PC-3 (cell line): Measurements from ENCODE around the gene HNRNPA2B1. TPM values are rescaled to one million over a fixed set of nuclear protein-coding genes. Genes with fewer than 3 reads are reported as not detected.
A peak's percentile ranks its signal among the peaks of the same experiment; 100 is the strongest.

Experiments used
- ATAC-seq: fragments of 200-7000 bp; cut with Tn5 transposase; 2 replicates; pipeline ENCODE4 v1.9.1; 2020; ENCODE audit warnings: mild to moderate bottlenecking, moderate library complexity
- BruUV-seq: library from RNA; stranded (reverse); fragments of 400-500 nt; replicated peaks from 2 replicates; lab custom pipeline; 2021; lab: Mats Ljungman, UMichigan
- CTCF ChIA-PET: fragments of 300-600 bp; sonication (Branson Sonifier 250); formaldehyde crosslinking; loops from one replicate; lab custom pipeline; 2022; ENCODE audit warnings: antibody characterized with exemption; lab: Charles Lee
- POLR2A ChIA-PET: fragments of 300-600 bp; sonication (Branson Sonifier 250); formaldehyde crosslinking; loops from one replicate; lab custom pipeline; 2022; ENCODE audit warnings: antibody characterized with exemption; ENCODE audit not compliant: unreplicated experiment; lab: Charles Lee
- DNase-seq: peaks from one replicate; pipeline ENCODE4 v3.0.0-alpha.2; 2015
- H2AFZ ChIP-seq: fragments of 300-600 bp; sonication (generic); 2 replicates; pipeline ENCODE4 v1.6.0; 2016; ENCODE audit warnings: antibody characterized with exemption, low read length
- H3F3A ChIP-seq: fragments of 300-600 bp; sonication (generic); one replicate; pipeline ENCODE4 v1.6.0; 2017; ENCODE audit warnings: antibody characterized with exemption, low read length, control low read depth, mild to moderate bottlenecking; ENCODE audit not compliant: unreplicated experiment
- H3K27ac ChIP-seq: fragments of 300-600 bp; sonication (generic); 2 replicates; pipeline ENCODE4 v1.5.1; 2016; ENCODE audit warnings: mild to moderate bottlenecking, low read length
- H3K27me3 ChIP-seq: fragments of 300-600 bp; sonication (generic); 2 replicates; pipeline ENCODE4 v1.6.1; 2016; ENCODE audit warnings: low read length, mixed read lengths
- H3K36me3 ChIP-seq: fragments of 300-600 bp; sonication (generic); 2 replicates; pipeline ENCODE4 v1.6.1; 2016; ENCODE audit warnings: low read depth, mixed run types, low read length, mixed read lengths
- H3K4me1 ChIP-seq: fragments of 300-600 bp; sonication (generic); 2 replicates; pipeline ENCODE4 v1.5.1; 2016; ENCODE audit warnings: low read length; ENCODE audit not compliant: insufficient read depth
- H3K4me2 ChIP-seq: fragments of 300-600 bp; sonication (generic); 2 replicates; pipeline ENCODE4 v1.6.0; 2016; ENCODE audit warnings: low read length
- H3K4me3 ChIP-seq: fragments of 300-600 bp; sonication (generic); 2 replicates; pipeline ENCODE4 v1.5.1; 2016; ENCODE audit warnings: mild to moderate bottlenecking, low read length, mixed read lengths
- H3K79me2 ChIP-seq: fragments of 300-600 bp; sonication (generic); 2 replicates; pipeline ENCODE4 v1.6.1; 2017; ENCODE audit warnings: low read length, mixed read lengths
- H3K9ac ChIP-seq: fragments of 300-600 bp; sonication (generic); 2 replicates; pipeline ENCODE4 v1.6.0; 2016; ENCODE audit warnings: mild to moderate bottlenecking, low read length
- H3K9me2 ChIP-seq: fragments of 300-600 bp; sonication (generic); replicated peaks from 2 replicates; pipeline ENCODE4 v1.6.1; 2016; ENCODE audit warnings: mixed run types, low read length, mixed read lengths
- H3K9me3 ChIP-seq: fragments of 300-600 bp; sonication (generic); 2 replicates; pipeline ENCODE4 v1.6.1; 2016; ENCODE audit warnings: low read length, mixed read lengths
- H4K20me1 ChIP-seq: fragments of 300-600 bp; sonication (generic); 2 replicates; pipeline ENCODE4 v1.6.1; 2016; ENCODE audit warnings: low read length, mixed read lengths
- EZH2 ChIP-seq: fragments of 300-600 bp; sonication (generic); IDR thresholded peaks from one replicate; pipeline ENCODE4 v1.6.1; 2017; ENCODE audit warnings: antibody characterized with exemption, mild to moderate bottlenecking, low read length; ENCODE audit not compliant: unreplicated experiment
- EZH2phosphoT487 ChIP-seq: fragments of 300-600 bp; sonication (generic); IDR thresholded peaks from 2 replicates; pipeline ENCODE4 v1.6.1; 2018; ENCODE audit warnings: mild to moderate bottlenecking, antibody characterized with exemption, low read length, borderline replicate concordance
- intact Hi-C: fragments of 100-400 bp; cut with micrococcal nuclease; formaldehyde crosslinking; loops from 2 replicates; pipeline ENCODE4 v1.9.0; 2023
- total RNA-seq: library from RNA; depleted of rRNA; stranded (reverse); fragments of >200 nt; gene quantifications from 2 replicates; pipeline ENCODE4 v1.2.3, GENCODE V29; 2014
- TF ChIP-seq, protein P1 (sequence below): fragments of 300-600 bp; sonication (generic); conservative IDR thresholded peaks from 2 replicates; pipeline ENCODE4 v1.5.1; 2017; ENCODE audit warnings: antibody characterized with exemption, low read depth, mild to moderate bottlenecking, low read length

The HNRNPA2B1 gene
- total RNA-seq, 1 experiment from 2014 or later, result 304 TPM

- H3K27ac ChIP-seq, result peak overlapping the region; percentile 96
- no peaks in the 10 kb centered on the region for H3K9me3 ChIP-seq
- no peaks in the 10 kb centered on the region for H3K27me3 ChIP-seq
- H4K20me1 ChIP-seq, result no peaks in the 10 kb centered on the region
- ATAC-seq (peak; percentile 11), DNase-seq (peak; percentile 74)
- H3K9ac ChIP-seq, result peak overlapping the region; percentile 78
- H3K4me2 ChIP-seq, result peak overlapping the region; percentile 96
- POLR2A ChIA-PET, result no interaction called here
- no peak for TF ChIP-seq EZH2
- TF ChIP-seq EZH2phosphoT487, result no peak
- TF ChIP-seq, protein P1, sequence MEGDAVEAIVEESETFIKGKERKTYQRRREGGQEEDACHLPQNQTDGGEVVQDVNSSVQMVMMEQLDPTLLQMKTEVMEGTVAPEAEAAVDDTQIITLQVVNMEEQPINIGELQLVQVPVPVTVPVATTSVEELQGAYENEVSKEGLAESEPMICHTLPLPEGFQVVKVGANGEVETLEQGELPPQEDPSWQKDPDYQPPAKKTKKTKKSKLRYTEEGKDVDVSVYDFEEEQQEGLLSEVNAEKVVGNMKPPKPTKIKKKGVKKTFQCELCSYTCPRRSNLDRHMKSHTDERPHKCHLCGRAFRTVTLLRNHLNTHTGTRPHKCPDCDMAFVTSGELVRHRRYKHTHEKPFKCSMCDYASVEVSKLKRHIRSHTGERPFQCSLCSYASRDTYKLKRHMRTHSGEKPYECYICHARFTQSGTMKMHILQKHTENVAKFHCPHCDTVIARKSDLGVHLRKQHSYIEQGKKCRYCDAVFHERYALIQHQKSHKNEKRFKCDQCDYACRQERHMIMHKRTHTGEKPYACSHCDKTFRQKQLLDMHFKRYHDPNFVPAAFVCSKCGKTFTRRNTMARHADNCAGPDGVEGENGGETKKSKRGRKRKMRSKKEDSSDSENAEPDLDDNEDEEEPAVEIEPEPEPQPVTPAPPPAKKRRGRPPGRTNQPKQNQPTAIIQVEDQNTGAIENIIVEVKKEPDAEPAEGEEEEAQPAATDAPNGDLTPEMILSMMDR, result no peak
- no peaks in the 10 kb centered on the region for H3K9me2 ChIP-seq
- intact Hi-C loops, result loop anchor here (2.0 to 5.0 kb wide), 4 partner anchors 23 to 1010 kb away; partner anchors contain the start of gene HOXA9
- CTCF ChIA-PET, result interaction anchor here (0.6 to 1.5 kb wide), 3 partner anchors 67 to 1905 kb away, joined by 4 to 9 read pairs (median 5); no protein-coding TSS in a partner anchor
- BruUV-seq, result TSS peak; percentile 0
- H3K79me2 ChIP-seq, result peaks cover 96% of the 10 kb centered on the region
- no peaks in the 10 kb centered on the region for H3K36me3 ChIP-seq
- H3F3A ChIP-seq, result peaks cover 5% of the 10 kb centered on the region
- peak overlapping the region; percentile 62; the same call in 1 of the 2 replicates for H3K4me3 ChIP-seq
- H3K4me1 ChIP-seq, result peaks cover 72% of the 10 kb centered on the region
- H2AFZ ChIP-seq, result no peak overlapping the region
Observed at GRCh38 chr7:26157520-26158105, 42.9 kb downstream of the HNRNPA2B1 start.

DNA sequence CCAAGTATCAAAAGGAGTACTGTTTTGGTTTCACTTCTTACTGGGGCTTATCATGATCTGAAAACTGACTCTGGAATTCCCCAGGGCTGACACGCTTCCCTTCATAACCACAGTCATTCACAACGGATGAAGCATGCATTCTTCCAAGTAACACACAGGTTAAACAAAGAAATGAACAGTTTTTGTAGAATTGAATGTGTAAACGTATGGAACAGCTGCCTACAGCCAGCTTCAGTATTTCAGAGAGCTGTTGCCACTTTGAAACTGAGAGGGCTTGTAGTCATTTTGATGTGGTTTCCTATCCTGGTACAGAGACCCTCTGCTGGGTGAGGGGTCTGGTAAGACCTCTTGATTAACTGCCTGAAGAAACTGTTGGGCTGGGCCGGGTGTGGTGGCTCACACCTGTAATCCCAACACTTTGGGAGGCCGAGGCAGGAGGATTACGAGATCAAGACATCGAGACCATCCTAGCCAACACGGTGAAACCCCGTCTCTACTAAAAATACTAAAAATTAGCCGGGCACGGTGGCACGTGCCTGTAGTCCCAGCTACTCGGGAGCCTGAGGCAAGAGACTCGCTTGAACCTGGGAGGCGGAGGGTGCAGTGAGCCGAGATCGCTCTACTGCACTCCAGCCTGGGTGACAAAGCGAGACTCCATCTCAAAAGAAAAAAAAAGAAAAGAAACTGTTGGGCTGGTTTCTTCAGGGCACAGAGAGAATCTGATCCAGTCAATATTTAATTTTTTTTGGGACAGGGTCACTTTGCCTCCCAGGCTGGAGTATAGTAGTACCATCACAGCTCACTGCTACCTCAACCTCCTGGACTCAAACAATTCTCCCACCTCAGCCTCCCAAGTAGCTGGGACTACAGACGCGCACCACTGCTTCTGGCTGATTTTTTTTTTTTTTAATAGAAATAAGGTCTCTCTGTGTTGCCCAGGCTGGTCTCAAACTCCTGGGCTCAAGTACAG is 43.8 kb downstream of the HNRNPA2B1 start:
- BruUV-seq, result no TSS peak
- H3K4me2 ChIP-seq, result peak overlapping the region; percentile 96
- POLR2A ChIA-PET, result interaction anchor here (0.5 to 1.0 kb wide), 6 partner anchors 24 to 1031 kb away, joined by 3 to 8 read pairs (median 4); partner anchors contain the start of gene CBX3
- intact Hi-C loops, result loop anchor here (1.0 to 5.0 kb wide), 5 partner anchors 24 to 1011 kb away; partner anchors contain the start of gene HOXA9
- no peak overlapping the region for H2AFZ ChIP-seq
- H3K9me3 ChIP-seq, result no peaks in the 10 kb centered on the region
- H3F3A ChIP-seq, result peaks cover 5% of the 10 kb centered on the region
- CTCF ChIA-PET, result interaction anchor here (0.7 to 1.5 kb wide), 2 partner anchors 66 to 1906 kb away, joined by 5 to 9 read pairs; no protein-coding TSS in a partner anchor
- peaks cover 74% of the 10 kb centered on the region for H3K4me1 ChIP-seq
- H4K20me1 ChIP-seq, result no peaks in the 10 kb centered on the region
- peaks cover 91% of the 10 kb centered on the region for H3K79me2 ChIP-seq
- H3K27ac ChIP-seq, result peak overlapping the region; percentile 96
- ATAC-seq (peak; percentile 48), DNase-seq (peak; percentile 93)
- peak overlapping the region; percentile 80 for H3K9ac ChIP-seq
- H3K36me3 ChIP-seq, result no peaks in the 10 kb centered on the region
- TF ChIP-seq EZH2phosphoT487, result no peak
- TF ChIP-seq, protein P1, result no peak
- no peak for TF ChIP-seq EZH2
- H3K4me3 ChIP-seq, result peak overlapping the region; percentile 62; the same call in 1 of the 2 replicates
- H3K9me2 ChIP-seq, result no peaks in the 10 kb centered on the region
- no peaks in the 10 kb centered on the region for H3K27me3 ChIP-seq
